Measurements from ENCODE around the gene CSTF1.

Gene CSTF1

GRCh38 chr20:56423211-56423610 is 30.8 kb downstream of the CSTF1 start:
- no peak for DNase-seq (ENCODE audit: low spot score)
- no peak for TF ChIP-seq CTCF (IDR thresholded peaks at IDR 0.05; ENCODE audit: extremely low read depth, missing control alignments)

GRCh38 chr20:56423886-56424285 is 31.4 kb downstream of the CSTF1 start:
- TF ChIP-seq CTCF (IDR thresholded peaks at IDR 0.05; ENCODE audit: extremely low read depth, missing control alignments), result no peak
- no peak for DNase-seq (ENCODE audit: low spot score)

- DNase-seq (ENCODE audit: low spot score), result no peak
- no peak for TF ChIP-seq CTCF (IDR thresholded peaks at IDR 0.05; ENCODE audit: extremely low read depth, missing control alignments)
These were observed 32.5 kb downstream of the CSTF1 start for GRCh38 chr20:56424931-56425330.

- DNase-seq (ENCODE audit: low spot score), result no peak
- TF ChIP-seq CTCF (IDR thresholded peaks at IDR 0.05; ENCODE audit: extremely low read depth, missing control alignments), result no peak
These were observed 33.6 kb downstream of the CSTF1 start for GRCh38 chr20:56426026-56426425.

- no peak for DNase-seq (ENCODE audit: low spot score)
- TF ChIP-seq CTCF (IDR thresholded peaks at IDR 0.05; ENCODE audit: extremely low read depth, missing control alignments), result no peak
These were observed 34.5 kb downstream of the CSTF1 start for GRCh38 chr20:56426926-56427325.

- no peak for DNase-seq (ENCODE audit: low spot score)
- no peak for TF ChIP-seq CTCF (IDR thresholded peaks at IDR 0.05; ENCODE audit: extremely low read depth, missing control alignments)
These were observed 35.4 kb downstream of the CSTF1 start for GRCh38 chr20:56427797-56428196.

- no peak for TF ChIP-seq CTCF (IDR thresholded peaks at IDR 0.05; ENCODE audit: extremely low read depth, missing control alignments)
- DNase-seq (ENCODE audit: low spot score), result no peak
These were observed 36.0 kb downstream of the CSTF1 start for GRCh38 chr20:56428410-56428809.
